HepG2 (cell line): ENCODE results near the gene ZNF492.
"Not testable (repeated sequence)": the region's sequence is repeated elsewhere in the genome, so short reads cannot be mapped to it uniquely, and the experiment has no call there.

ENCODE experiments used
- ATF7-NPFF ChIP-seq: sonication (generic); formaldehyde crosslinking; IDR thresholded peaks from 2 replicates; pipeline ENCODE4 v1.8.1; 2023; ENCODE audit warnings: mild to moderate bottlenecking, low read depth, missing genetic modification reagents, moderate library complexity
- FOXP1 ChIP-seq, 2 experiments: fragments of 450-650 bp in 1 of 2; IDR thresholded peaks; 2 replicates each; pipeline ENCODE4 v1.6.1; 2017 to 2018; ENCODE audit warnings: antibody characterized with exemption in 1 of 2
- POLR2A ChIP-seq, 2 experiments: IDR thresholded peaks; 2 replicates each; pipeline ENCODE4 v1.6.1; 2011; ENCODE audit warnings: low read depth in 2 of 2, low read length in 2 of 2, mild to moderate bottlenecking in 1 of 2, moderate library complexity in 1 of 2; ENCODE audit not compliant: insufficient read depth in 1 of 2
- REST ChIP-seq, 2 experiments: IDR thresholded peaks; 2 replicates each; pipeline ENCODE4 v1.6.1; 2011 to 2012; ENCODE audit warnings: low read length in 2 of 2, borderline replicate concordance in 1 of 2, low read depth in 1 of 2, mild to moderate bottlenecking in 1 of 2, moderate library complexity in 1 of 2
- ZKSCAN1 ChIP-seq: fragments of 150-350 bp; IDR thresholded peaks from 2 replicates; pipeline ENCODE4 v1.6.1; 2014; ENCODE audit warnings: low read length
- TF ChIP-seq, protein P1 (sequence below): sonication (generic); formaldehyde crosslinking; IDR thresholded peaks from 2 replicates; pipeline ENCODE4 v1.5.0; 2020; ENCODE audit warnings: mild to moderate bottlenecking, missing genetic modification reagents, moderate library complexity
- TF ChIP-seq, protein P2 (sequence below): sonication (generic); formaldehyde crosslinking; IDR thresholded peaks from 2 replicates; pipeline ENCODE4 v1.5.1; 2020; ENCODE audit warnings: mild to moderate bottlenecking, missing genetic modification reagents, borderline replicate concordance

DNA sequence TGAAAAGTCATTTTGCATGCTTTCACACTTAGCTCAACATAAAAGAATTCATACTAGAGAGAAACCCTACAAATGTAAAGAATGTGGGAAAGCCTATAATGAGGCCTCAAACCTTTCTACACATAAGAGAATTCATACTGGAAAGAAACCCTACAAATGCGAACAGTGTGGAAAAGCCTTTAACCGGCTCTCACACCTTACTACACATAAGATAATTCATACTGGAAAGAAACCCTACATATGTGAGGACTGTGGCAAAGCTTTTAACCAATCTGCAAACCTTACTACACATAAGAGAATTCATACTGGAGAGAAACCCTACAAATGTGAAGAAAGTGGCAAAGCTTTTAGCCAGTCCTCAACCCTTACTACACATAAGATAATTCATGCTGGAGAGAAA lies 51.4 kb downstream of the ZNF492 start:
- TF ChIP-seq, protein P1, sequence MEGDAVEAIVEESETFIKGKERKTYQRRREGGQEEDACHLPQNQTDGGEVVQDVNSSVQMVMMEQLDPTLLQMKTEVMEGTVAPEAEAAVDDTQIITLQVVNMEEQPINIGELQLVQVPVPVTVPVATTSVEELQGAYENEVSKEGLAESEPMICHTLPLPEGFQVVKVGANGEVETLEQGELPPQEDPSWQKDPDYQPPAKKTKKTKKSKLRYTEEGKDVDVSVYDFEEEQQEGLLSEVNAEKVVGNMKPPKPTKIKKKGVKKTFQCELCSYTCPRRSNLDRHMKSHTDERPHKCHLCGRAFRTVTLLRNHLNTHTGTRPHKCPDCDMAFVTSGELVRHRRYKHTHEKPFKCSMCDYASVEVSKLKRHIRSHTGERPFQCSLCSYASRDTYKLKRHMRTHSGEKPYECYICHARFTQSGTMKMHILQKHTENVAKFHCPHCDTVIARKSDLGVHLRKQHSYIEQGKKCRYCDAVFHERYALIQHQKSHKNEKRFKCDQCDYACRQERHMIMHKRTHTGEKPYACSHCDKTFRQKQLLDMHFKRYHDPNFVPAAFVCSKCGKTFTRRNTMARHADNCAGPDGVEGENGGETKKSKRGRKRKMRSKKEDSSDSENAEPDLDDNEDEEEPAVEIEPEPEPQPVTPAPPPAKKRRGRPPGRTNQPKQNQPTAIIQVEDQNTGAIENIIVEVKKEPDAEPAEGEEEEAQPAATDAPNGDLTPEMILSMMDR (CRISPR knock-in tag): not testable (repeated sequence)
- TF ChIP-seq POLR2A (IDR thresholded peaks at IDR 0.05; ENCODE audit: insufficient read depth in 1 of 2, low read depth in 2 of 2, low read length in 2 of 2); ZKSCAN1; REST (IDR thresholded peaks at IDR 0.05; ENCODE audit: borderline replicate concordance in 1 of 2, low read depth in 1 of 2, low read length in 2 of 2); ATF7-NPFF; FOXP1 (IDR thresholded peaks at IDR 0.05); FOXP1 (CRISPR knock-in tag; IDR thresholded peaks at IDR 0.05): not testable (repeated sequence)
- TF ChIP-seq, protein P2, sequence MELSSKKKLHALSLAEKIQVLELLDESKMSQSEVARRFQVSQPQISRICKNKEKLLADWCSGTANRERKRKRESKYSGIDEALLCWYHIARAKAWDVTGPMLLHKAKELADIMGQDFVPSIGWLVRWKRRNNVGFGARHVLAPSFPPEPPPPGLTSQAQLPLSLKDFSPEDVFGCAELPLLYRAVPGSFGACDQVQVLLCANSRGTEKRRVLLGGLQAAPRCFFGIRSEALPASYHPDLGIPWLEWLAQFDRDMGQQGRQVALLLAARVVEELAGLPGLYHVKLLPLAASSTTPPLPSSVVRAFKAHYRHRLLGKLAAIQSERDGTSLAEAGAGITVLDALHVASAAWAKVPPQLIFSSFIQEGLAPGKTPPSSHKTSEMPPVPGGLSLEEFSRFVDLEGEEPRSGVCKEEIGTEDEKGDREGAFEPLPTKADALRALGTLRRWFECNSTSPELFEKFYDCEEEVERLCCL (CRISPR knock-in tag): not testable (repeated sequence)
